IMR-90 (cell line): ENCODE data around the gene NDP. TPM values are rescaled to one million over a fixed set of nuclear protein-coding genes. Genes with fewer than 3 reads are reported as not detected.
A peak's percentile ranks its signal among the peaks of the same experiment; 100 is the strongest.

Experiments used
- ATAC-seq: fragments of 200-7000 bp; cut with Tn5 transposase; 2 replicates; pipeline ENCODE4 v1.9.1; 2020; ENCODE audit warnings: low read depth, mild to moderate bottlenecking, moderate library complexity
- Bru-seq: library from RNA; stranded (reverse); fragments of 400-500 nt; gene quantifications from one replicate; lab custom pipeline; 2021; lab: Mats Ljungman, UMichigan
- BruChase-seq, 2 experiments: library from RNA; stranded (reverse); fragments of 400-500 nt; gene quantifications; one replicate each; lab custom pipeline; 2021; lab: Mats Ljungman, UMichigan
- BruUV-seq: library from RNA; stranded (reverse); fragments of 400-500 nt; replicated peaks from 2 replicates; lab custom pipeline; 2021; lab: Mats Ljungman, UMichigan
- CTCF ChIA-PET: fragments of 300-600 bp; formaldehyde crosslinking; extraction: SDS; loops from one replicate; lab custom pipeline; 2021; ENCODE audit warnings: antibody characterized with exemption; lab: Yijun Ruan, JAX
- POLR2A ChIA-PET: fragments of 300-600 bp; sonication (Branson Sonifier 250); formaldehyde crosslinking; loops from one replicate; lab custom pipeline; 2022; ENCODE audit warnings: antibody characterized with exemption; ENCODE audit not compliant: unreplicated experiment; lab: Charles Lee
- DNase-seq: peaks from one replicate; pipeline ENCODE4 v3.0.0; 2013
- H2AFZ ChIP-seq: replicated peaks from 2 replicates; pipeline ENCODE3; 2013; ENCODE audit warnings: low read length, mild to moderate bottlenecking; ENCODE audit not compliant: poor library complexity
- H2AK5ac ChIP-seq: 2 replicates; pipeline ENCODE4 v1.6.1; 2013; ENCODE audit warnings: low read depth, low read length, inconsistent platforms
- H2AK9ac ChIP-seq: replicated peaks from 2 replicates; pipeline ENCODE3; 2013; ENCODE audit warnings: mild to moderate bottlenecking, low read depth, low read length, moderate library complexity; ENCODE audit not compliant: poor library complexity
- H2BK120ac ChIP-seq: 2 replicates; pipeline ENCODE4 v1.6.1; 2013; ENCODE audit warnings: low read depth, low read length, inconsistent platforms
- H2BK15ac ChIP-seq: 3 replicates; pipeline ENCODE4 v1.6.1; 2013; ENCODE audit warnings: low read depth, low read length, inconsistent platforms
- H2BK20ac ChIP-seq: 2 replicates; pipeline ENCODE4 v1.6.1; 2013; ENCODE audit warnings: low read depth, mild to moderate bottlenecking, inconsistent platforms, low read length, moderate library complexity
- H2BK5ac ChIP-seq: 2 replicates; pipeline ENCODE4 v1.6.1; 2013; ENCODE audit warnings: mild to moderate bottlenecking, low read depth, low read length, inconsistent platforms; ENCODE audit not compliant: poor library complexity, severe bottlenecking
- H3K14ac ChIP-seq: replicated peaks from 2 replicates; pipeline ENCODE4 v1.6.1; 2013; ENCODE audit warnings: low read depth, low read length, inconsistent platforms
- H3K18ac ChIP-seq: 2 replicates; pipeline ENCODE4 v1.6.1; 2013; ENCODE audit warnings: low read depth, low read length, control low read depth
- H3K23ac ChIP-seq: 2 replicates; pipeline ENCODE4 v1.6.1; 2013; ENCODE audit warnings: low read depth, low read length, inconsistent platforms
- H3K27ac ChIP-seq: 2 replicates; pipeline ENCODE4 v1.5.1; 2013; ENCODE audit warnings: mild to moderate bottlenecking, control low read depth, low read length; ENCODE audit not compliant: insufficient read depth
- H3K27me3 ChIP-seq: 2 replicates; pipeline ENCODE4 v1.6.1; 2013; ENCODE audit warnings: low read length; ENCODE audit not compliant: control insufficient read depth, insufficient read depth
- H3K36me3 ChIP-seq: 2 replicates; pipeline ENCODE4 v1.6.1; 2013; ENCODE audit warnings: low read length, mixed read lengths; ENCODE audit not compliant: control insufficient read depth, insufficient read depth
- H3K4ac ChIP-seq: 2 replicates; pipeline ENCODE4 v1.6.1; 2013; ENCODE audit warnings: low read depth, low read length, inconsistent platforms
- H3K4me1 ChIP-seq: 2 replicates; pipeline ENCODE4 v1.6.1; 2013; ENCODE audit warnings: low read length, mixed read lengths; ENCODE audit not compliant: control insufficient read depth, insufficient read depth
- H3K4me2 ChIP-seq: 2 replicates; pipeline ENCODE4 v1.6.1; 2013; ENCODE audit warnings: low read depth, mild to moderate bottlenecking, control low read depth, low read length, moderate library complexity
- H3K4me3 ChIP-seq: 2 replicates; pipeline ENCODE4 v1.5.1; 2013; ENCODE audit warnings: low read depth, mild to moderate bottlenecking, control low read depth, low read length, moderate library complexity; ENCODE audit not compliant: insufficient read depth
- H3K56ac ChIP-seq: 2 replicates; pipeline ENCODE4 v1.6.1; 2013; ENCODE audit warnings: low read length, inconsistent platforms; ENCODE audit not compliant: insufficient read depth; ENCODE audit errors: extremely low read depth
- H3K79me1 ChIP-seq, 2 experiments: 2 replicates each; pipeline ENCODE4 v1.6.1; 2013; ENCODE audit warnings: low read length in 2 of 2, inconsistent platforms in 1 of 2, low read depth in 1 of 2
- H3K9ac ChIP-seq: 2 replicates; pipeline ENCODE4 v1.6.1; 2013; ENCODE audit warnings: low read depth, low read length, control low read depth
- H3K9me1 ChIP-seq: 2 replicates; pipeline ENCODE4 v1.6.1; 2013; ENCODE audit warnings: low read length, inconsistent platforms; ENCODE audit not compliant: insufficient read depth
- H3K9me3 ChIP-seq: 2 replicates; pipeline ENCODE4 v1.6.1; 2013; ENCODE audit warnings: low read length; ENCODE audit not compliant: control insufficient read depth, insufficient read depth
- H4K20me1 ChIP-seq: 2 replicates; pipeline ENCODE4 v1.6.1; 2013; ENCODE audit warnings: low read length, inconsistent platforms; ENCODE audit not compliant: insufficient read depth
- H4K5ac ChIP-seq: 2 replicates; pipeline ENCODE4 v1.6.1; 2013; ENCODE audit warnings: mild to moderate bottlenecking, low read depth, low read length, control low read depth
- H4K8ac ChIP-seq, 2 experiments: 2 replicates each; pipeline ENCODE4 v1.6.1; 2013; ENCODE audit warnings: low read depth in 2 of 2, low read length in 2 of 2, control low read depth in 1 of 2, inconsistent platforms in 1 of 2
- H4K91ac ChIP-seq: 2 replicates; pipeline ENCODE4 v1.6.1; 2013; ENCODE audit warnings: low read depth, low read length, inconsistent platforms; ENCODE audit not compliant: insufficient read depth
- BHLHE40 ChIP-seq: fragments of 150-350 bp; IDR thresholded peaks from 2 replicates; pipeline ENCODE4 v1.6.1; 2016; ENCODE audit warnings: mild to moderate bottlenecking, low read depth, low read length
- MXI1 ChIP-seq: IDR thresholded peaks from 2 replicates; pipeline ENCODE4 v1.6.1; 2012; ENCODE audit warnings: low read depth, mild to moderate bottlenecking, low read length, moderate library complexity, borderline replicate concordance
- RCOR1 ChIP-seq: IDR thresholded peaks from 2 replicates; pipeline ENCODE4 v1.6.1; 2012; ENCODE audit warnings: mild to moderate bottlenecking, low read length, improper control_type of control experiment; ENCODE audit not compliant: insufficient replicate concordance
- whole genome bisulfite sequencing, 2 experiments: methylation state at CpG; one replicate each; pipeline versions ENCODE4 v1.1.5 to v1.1.7; 2013; ENCODE audit warnings: missing lambda C conversion rate in 2 of 2; ENCODE audit not compliant: insufficient read length in 1 of 2; ENCODE audit errors: extremely low coverage in 2 of 2; 5-methylcytosine and 5-hydroxymethylcytosine counted together
- dilution Hi-C: fragments of 300-500 bp; cut with HindIII; formaldehyde crosslinking; loops from one replicate; pipeline ENCODE4 v1.14.3; 2018; ENCODE audit warnings: low sequenced_read_pairs; ENCODE audit not compliant: unreplicated experiment
- in situ Hi-C: fragments of 300-500 bp; cut with MboI; formaldehyde crosslinking; loops from 3 replicates; pipeline ENCODE4 v1.14.3; 2019; ENCODE audit warnings: low sequenced_read_pairs, inconsistent platforms, mixed read lengths
- intact Hi-C: fragments of 100-400 bp; cut with micrococcal nuclease; formaldehyde crosslinking; loops from 2 replicates; pipeline ENCODE4 v1.10.0; 2022
- long read RNA-seq: library from polyadenylated mRNA; unstranded; transcript quantifications from one replicate; pipeline ENCODE4 v2.0.0, GENCODE V29; 2021; ENCODE audit not compliant: unreplicated experiment
- polyA plus RNA-seq, 3 experiments: library from polyadenylated mRNA; depleted of rRNA; stranded (reverse); fragments of >200 nt; gene quantifications; 2 replicates each; pipeline ENCODE4 v1.2.3, GENCODE V29; 2012; ENCODE audit warnings: low replicate concordance in 1 of 3
- total RNA-seq: library from RNA; depleted of rRNA; stranded (reverse); fragments of >200 nt; gene quantifications from 2 replicates; pipeline ENCODE4 v1.2.3, GENCODE V29; 2012; rRNA removed

NDP gene, protein sequence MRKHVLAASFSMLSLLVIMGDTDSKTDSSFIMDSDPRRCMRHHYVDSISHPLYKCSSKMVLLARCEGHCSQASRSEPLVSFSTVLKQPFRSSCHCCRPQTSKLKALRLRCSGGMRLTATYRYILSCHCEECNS
- total RNA-seq (0.28 and 0.36 TPM in 2 replicates), polyA plus RNA-seq (2012; rRNA removed) (0.39 TPM in 2 replicates), Bru-seq, nascent RNA (percentile 10 among the genes with signal in this experiment), BruChase-seq, experiment 1, labeled RNA remaining after a 6-hour chase (percentile 4 among the genes with signal in this experiment), BruChase-seq, experiment 2, labeled RNA remaining after a 2-hour chase (percentile 9 among the genes with signal in this experiment)
- 0.23 TPM in 1 of 2 replicates, not detected in the other for polyA plus RNA-seq (2012; cell fraction: cytosol; rRNA removed)
- 0.05 TPM in 2 replicates for polyA plus RNA-seq (2012; cell fraction: nucleus; rRNA removed; ENCODE audit: low replicate concordance)
- long read RNA-seq, result 0 reads

DNA sequence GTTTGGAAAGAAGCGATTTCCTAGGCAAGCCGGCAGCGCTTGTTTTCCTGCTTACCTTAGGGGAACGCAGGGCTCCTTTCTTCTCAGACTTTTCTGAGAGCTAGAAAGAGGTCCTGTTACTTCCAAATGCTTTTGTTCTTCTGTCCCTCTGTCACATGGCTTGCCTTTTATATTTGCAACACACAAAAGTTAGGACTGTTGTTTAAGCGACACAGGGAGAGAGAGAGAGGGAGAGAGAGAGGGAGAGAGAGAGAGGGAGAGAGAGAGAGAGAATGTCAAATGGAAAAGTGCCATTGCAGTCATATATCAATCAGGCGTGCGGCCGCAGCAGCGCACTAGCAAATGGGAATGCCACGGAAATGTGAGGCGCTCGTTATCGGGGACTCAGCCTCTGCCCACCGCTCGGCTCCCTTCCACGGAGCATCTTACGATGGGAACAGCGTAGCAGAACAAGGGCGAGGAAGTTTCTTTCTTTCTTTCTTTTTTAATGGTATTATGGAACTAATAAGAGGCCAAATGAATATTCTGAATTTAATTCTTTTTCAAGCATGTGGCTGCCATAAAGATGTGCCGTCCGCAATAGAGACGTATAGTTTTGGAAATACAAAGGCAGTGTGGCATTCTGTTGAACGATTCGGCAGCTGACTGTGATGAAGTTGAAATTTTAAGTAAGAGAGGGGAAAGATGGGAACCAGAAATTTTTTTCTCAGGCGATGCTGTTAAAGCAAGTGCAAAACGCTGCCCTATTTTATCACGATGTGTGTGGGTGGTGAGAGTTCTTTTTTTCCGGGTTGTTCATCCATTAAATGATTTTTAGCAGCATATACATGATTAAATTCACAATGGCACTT, at the start of gene NDP:
Gene NDP, minus strand, starts transcription at position 142 of the 851 bp plus-strand sequence. CDS start 14,745 bp downstream, outside the sequence.
- in situ Hi-C loops, result loop anchor here (25.0 kb wide), 2 partner anchors 1089 to 1214 kb away; no protein-coding TSS in a partner anchor
- CTCF ChIA-PET, result interaction anchor here (1.4 kb wide), 1 partner anchor 15 kb away, joined by 3 read pairs; no protein-coding TSS in a partner anchor
- dilution Hi-C loops, result no loop called here

More for the DNA sequence above, at the start of gene NDP:
- Histone ChIP-seq H3K56ac (no peak within 1 kb of the TSS), H4K8ac (no peak within 1 kb of the TSS), H3K4me3 (peak within 1 kb of the TSS; percentile 46), H3K4ac (no peak within 1 kb of the TSS), H3K4me2 (peak within 1 kb of the TSS; percentile 91), H3K9me1 (no peaks in the 10 kb centered on the region), H4K20me1 (no peaks in the 10 kb centered on the region), H3K27ac (no peak within 1 kb of the TSS), H2BK15ac (no peak within 1 kb of the TSS), H3K23ac (no peak within 1 kb of the TSS; the same call in 1 of the 2 replicates), H3K14ac (no peak within 1 kb of the TSS), H2BK120ac (no peak within 1 kb of the TSS), H2BK5ac (no peak within 1 kb of the TSS), H3K79me1 (no peaks in the 10 kb centered on the region), H2AFZ (peak within 1 kb of the TSS; percentile 77), H3K36me3 (no peaks in the 10 kb centered on the region), H2BK20ac (no peak within 1 kb of the TSS), H3K27me3 (peaks cover 5% of the 10 kb centered on the region; the same call in 1 of the 2 replicates), H4K5ac (no peak within 1 kb of the TSS), H4K91ac (no peak within 1 kb of the TSS), H2AK9ac (no peak within 1 kb of the TSS), H3K9me3 (no peaks in the 10 kb centered on the region), H2AK5ac (no peak within 1 kb of the TSS), H3K4me1 (no peaks in the 10 kb centered on the region), H3K9ac (no peak within 1 kb of the TSS), H3K18ac (no peak within 1 kb of the TSS)
- intact Hi-C loops, result no loop called here
- TF ChIP-seq MXI1, result no peak
- no peak for TF ChIP-seq BHLHE40
- no peak for TF ChIP-seq RCOR1
- POLR2A ChIA-PET, result no interaction called here
- ATAC-seq (peak; percentile 19; the same call in 1 of the 2 replicates), DNase-seq (no peak)
- 24% methylated on average over 5 of the region's 28 CpGs; no CpG with 5 or more reads in 1 of the 2 experiments for WGBS, 2 experiments
- BruUV-seq, result no TSS peak
